ENCODE measurements around the gene OR7D4. TPM values are rescaled to one million over a fixed set of nuclear protein-coding genes. Genes with fewer than 3 reads are reported as not detected.

OR7D4 gene
- total RNA-seq, 1 experiment from 2014 or later: not detected

Other genes with a start within 250 kb of the OR7D4 start
- gene MUC16, start 209.2 kb downstream of the OR7D4 start, total RNA-seq (2014; rRNA removed; shearing (Covaris generic); ENCODE audit: low replicate concordance): not detected in 2 replicates
- gene OR1M1, start 132.5 kb downstream of the OR7D4 start, total RNA-seq (2014; rRNA removed; shearing (Covaris generic); ENCODE audit: low replicate concordance): not detected in 2 replicates
- gene OR7G2, start 112.1 kb downstream of the OR7D4 start, total RNA-seq (2014; rRNA removed; shearing (Covaris generic); ENCODE audit: low replicate concordance): not detected in 2 replicates
- gene OR7G1, start 103.8 kb downstream of the OR7D4 start, total RNA-seq (2014; rRNA removed; shearing (Covaris generic); ENCODE audit: low replicate concordance): not detected in 2 replicates
- gene OR7G3, start 92.6 kb downstream of the OR7D4 start, total RNA-seq (2014; rRNA removed; shearing (Covaris generic); ENCODE audit: low replicate concordance): not detected in 2 replicates
- 19.9 and 24.5 TPM in 2 replicates for gene ZNF317, start 79.2 kb downstream of the OR7D4 start, total RNA-seq (2014; rRNA removed; shearing (Covaris generic); ENCODE audit: low replicate concordance)
- not detected in 2 replicates for gene OR7D2, start 40.6 kb downstream of the OR7D4 start, total RNA-seq (2014; rRNA removed; shearing (Covaris generic); ENCODE audit: low replicate concordance)
- gene OR7E24, start 31.3 kb upstream of the OR7D4 start, total RNA-seq (2014; rRNA removed; shearing (Covaris generic); ENCODE audit: low replicate concordance): not detected in 2 replicates
- 4.3 and 4.4 TPM in 2 replicates for gene ZNF699, start 90.2 kb upstream of the OR7D4 start, total RNA-seq (2014; rRNA removed; shearing (Covaris generic); ENCODE audit: low replicate concordance)
- 17.7 and 20.0 TPM in 2 replicates for gene ZNF559, start 104.6 kb upstream of the OR7D4 start, total RNA-seq (2014; rRNA removed; shearing (Covaris generic); ENCODE audit: low replicate concordance)
- 2.2 and 4.4 TPM in 2 replicates for gene ZNF177, start 143.4 kb upstream of the OR7D4 start, total RNA-seq (2014; rRNA removed; shearing (Covaris generic); ENCODE audit: low replicate concordance)
- 8.5 and 14.6 TPM in 2 replicates for gene ZNF266, start 216.0 kb upstream of the OR7D4 start, total RNA-seq (2014; rRNA removed; shearing (Covaris generic); ENCODE audit: low replicate concordance)

All from MG63 (cell line).